DMS79 (cell line): ENCODE data around the gene RPIA.

Experiments used
- DNase-seq: peaks from one replicate; lab custom pipeline; 2025; lab: John Stamatoyannopoulos, UW

The RPIA gene

GRCh38 chr2:88686320-88686719 is 5.2 kb upstream of the RPIA start:
- no peak for DNase-seq

- DNase-seq = no peak
These were observed 4.1 kb upstream of the RPIA start for GRCh38 chr2:88687384-88687783.

GRCh38 chr2:88690591-88691338 is 708 bp upstream of the RPIA start:
- peak; percentile 15 for DNase-seq

- no peak for DNase-seq
These were observed 714 bp downstream of the RPIA start for GRCh38 chr2:88692187-88692586.

GRCh38 chr2:88693911-88694414 is 2.5 kb downstream of the RPIA start:
- DNase-seq = no peak

GRCh38 chr2:88696611-88697010 is 5.1 kb downstream of the RPIA start:
- DNase-seq = no peak

- DNase-seq = no peak
These were observed 6.0 kb downstream of the RPIA start for GRCh38 chr2:88697370-88698026.

- DNase-seq = no peak
These were observed 6.5 kb downstream of the RPIA start for GRCh38 chr2:88698027-88698413.

GRCh38 chr2:88698498-88699233 is 7.2 kb downstream of the RPIA start:
- no peak for DNase-seq

- DNase-seq = no peak
These were observed 15.5 kb downstream of the RPIA start for GRCh38 chr2:88707003-88707402.

- no peak for DNase-seq
These were observed 17.7 kb downstream of the RPIA start for GRCh38 chr2:88709181-88709631.

GRCh38 chr2:88711289-88711688 is 19.8 kb downstream of the RPIA start:
- no peak for DNase-seq

GRCh38 chr2:88711897-88712296 is 20.4 kb downstream of the RPIA start:
- no peak for DNase-seq

GRCh38 chr2:88713408-88713807 is 21.9 kb downstream of the RPIA start:
- DNase-seq = no peak

GRCh38 chr2:88714667-88715066 is 23.2 kb downstream of the RPIA start:
- DNase-seq = no peak

GRCh38 chr2:88720399-88720798 is 28.9 kb downstream of the RPIA start:
- DNase-seq = no peak

GRCh38 chr2:88721268-88721667 is 29.8 kb downstream of the RPIA start:
- no peak for DNase-seq

GRCh38 chr2:88724643-88725332 is 33.3 kb downstream of the RPIA start:
- DNase-seq = no peak

- DNase-seq = no peak
These were observed 37.7 kb downstream of the RPIA start for GRCh38 chr2:88729061-88729745.

- DNase-seq = no peak
These were observed 41.9 kb downstream of the RPIA start for GRCh38 chr2:88733155-88733902.

GRCh38 chr2:88735133-88735532 is 43.7 kb downstream of the RPIA start:
- no peak for DNase-seq
